NCI-H1105 (cell line): ENCODE measurements around the gene DPP7.
"Not testable (repeated sequence)": the region's sequence is repeated elsewhere in the genome, so short reads cannot be mapped to it uniquely, and the experiment has no call there.

Experiments
- DNase-seq: peaks from one replicate; lab custom pipeline; 2025; lab: John Stamatoyannopoulos, UW

The DPP7 gene

DNA sequence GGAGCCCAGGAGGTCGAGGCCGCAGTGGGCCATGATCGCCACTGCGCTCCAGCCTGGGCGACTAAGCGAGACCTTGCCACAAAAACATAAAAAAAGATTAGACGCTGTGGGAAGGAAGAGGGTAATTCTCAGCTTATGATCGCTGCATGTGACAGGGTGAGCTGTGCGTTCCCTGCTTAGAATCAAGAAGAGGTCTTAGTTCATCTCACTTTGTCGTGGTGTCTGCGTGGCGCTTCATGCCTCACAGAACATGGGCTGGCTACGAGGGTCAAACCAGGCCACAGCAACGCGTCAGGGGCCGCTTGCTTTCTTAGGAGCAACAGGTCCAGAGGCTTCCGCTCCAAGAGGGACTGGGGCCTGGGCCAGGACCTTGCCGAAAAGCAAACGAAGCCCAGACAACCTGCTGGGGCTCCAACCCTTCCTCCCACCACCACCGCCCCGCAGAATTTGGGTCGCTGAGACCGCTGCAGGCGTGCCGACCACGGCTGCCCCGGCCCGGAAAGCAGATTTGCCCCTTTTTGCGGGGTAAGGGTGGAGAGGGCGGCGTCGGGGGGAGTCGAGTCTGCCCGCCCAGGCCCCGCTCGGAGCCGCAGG, 14.4 kb upstream of the DPP7 start:
- no peak for DNase-seq

DNA sequence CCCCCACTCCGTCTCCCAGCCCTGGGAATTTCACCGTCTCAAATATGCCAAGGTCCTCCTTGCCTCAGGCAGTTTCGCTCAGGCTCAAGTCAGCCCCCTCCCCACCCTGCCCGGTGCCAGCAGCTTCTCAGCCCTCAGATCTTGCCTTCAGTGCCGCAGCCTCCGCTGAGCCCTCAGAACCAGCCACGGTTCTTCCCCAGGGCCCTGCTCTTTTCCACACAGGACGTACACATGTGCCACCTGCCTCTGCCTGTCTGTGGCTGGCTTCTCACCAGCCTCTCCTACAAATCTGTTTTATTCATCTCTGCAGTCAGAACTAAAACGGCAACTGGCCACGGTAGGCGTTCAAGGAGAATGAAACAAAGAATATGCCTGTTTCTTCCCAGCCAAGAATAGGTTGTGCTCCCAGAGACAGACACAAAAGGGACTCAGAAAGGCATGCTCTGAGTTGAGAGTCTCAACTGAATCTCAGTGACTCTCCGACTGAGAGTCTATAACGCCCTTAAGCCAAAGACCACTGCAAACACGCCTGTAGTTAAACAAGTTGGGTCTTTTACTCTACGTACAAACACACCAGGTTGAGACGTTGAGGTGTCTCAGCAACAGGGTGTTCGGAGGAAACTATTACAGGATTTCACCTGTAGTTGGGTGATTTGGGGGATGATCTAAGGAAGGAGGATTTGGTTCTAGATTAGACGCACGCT, 13.8 kb upstream of the DPP7 start:
- DNase-seq, result no peak

DNA sequence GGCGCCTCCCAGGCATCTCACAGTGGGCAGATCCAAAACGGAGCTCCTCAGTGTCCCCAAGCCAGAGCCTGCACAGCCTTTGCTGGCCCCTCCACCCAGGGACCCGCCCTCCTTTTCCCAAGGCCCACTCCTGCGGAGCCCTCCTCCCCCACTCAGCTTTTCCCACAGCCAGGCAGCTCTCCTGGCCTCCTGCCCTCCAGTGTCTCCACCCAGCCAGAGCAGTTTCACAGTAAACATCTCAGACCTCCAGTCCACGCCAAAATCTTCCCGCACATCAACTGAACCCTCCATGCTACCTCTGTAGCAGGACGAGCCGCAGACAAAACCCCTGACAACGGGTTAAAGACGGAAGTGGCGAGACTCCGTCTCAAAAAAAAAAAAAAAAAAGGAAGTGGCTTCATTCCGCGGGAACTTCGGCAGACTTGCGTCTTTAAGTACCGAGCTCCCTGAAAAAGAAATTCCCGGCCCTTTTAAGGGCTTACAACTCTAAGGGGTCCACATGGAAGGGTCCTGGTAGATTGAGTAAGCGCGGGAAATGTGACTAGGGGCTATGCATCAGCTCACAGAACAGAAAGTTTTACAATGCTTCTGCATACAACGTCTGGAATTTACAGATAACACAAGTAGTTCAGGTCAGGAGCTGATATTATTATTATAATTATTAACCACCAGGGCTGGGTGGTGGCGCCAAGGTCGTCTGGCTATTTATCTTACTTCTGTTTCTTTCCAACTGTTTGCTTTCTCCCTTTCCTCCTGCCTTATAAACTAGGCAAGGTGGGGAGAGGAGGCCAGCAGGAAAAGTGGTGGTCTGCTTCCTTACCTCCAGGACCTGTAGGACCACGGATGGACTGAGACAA, 13.0 kb upstream of the DPP7 start:
- DNase-seq, result no peak

DNA sequence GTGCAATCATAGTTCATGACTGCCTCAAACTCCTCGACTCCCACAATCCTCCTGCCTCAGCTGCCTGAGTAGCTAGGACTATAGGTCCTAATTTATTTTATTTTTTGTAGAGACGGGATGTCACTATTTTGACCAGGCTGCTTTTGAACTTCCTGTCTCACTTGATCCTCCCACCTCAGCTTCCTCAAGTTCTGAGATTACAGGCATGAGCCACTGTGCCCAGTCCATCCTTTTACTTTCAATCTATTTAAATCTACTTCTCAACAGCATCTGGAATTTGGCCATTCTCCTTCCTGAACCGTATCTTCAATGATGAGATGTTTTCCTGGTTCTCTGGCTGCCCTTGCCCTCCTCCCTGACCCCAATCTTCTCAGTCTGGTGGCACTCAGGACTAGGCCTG, 12.3 kb upstream of the DPP7 start:
- no peak for DNase-seq

DNA sequence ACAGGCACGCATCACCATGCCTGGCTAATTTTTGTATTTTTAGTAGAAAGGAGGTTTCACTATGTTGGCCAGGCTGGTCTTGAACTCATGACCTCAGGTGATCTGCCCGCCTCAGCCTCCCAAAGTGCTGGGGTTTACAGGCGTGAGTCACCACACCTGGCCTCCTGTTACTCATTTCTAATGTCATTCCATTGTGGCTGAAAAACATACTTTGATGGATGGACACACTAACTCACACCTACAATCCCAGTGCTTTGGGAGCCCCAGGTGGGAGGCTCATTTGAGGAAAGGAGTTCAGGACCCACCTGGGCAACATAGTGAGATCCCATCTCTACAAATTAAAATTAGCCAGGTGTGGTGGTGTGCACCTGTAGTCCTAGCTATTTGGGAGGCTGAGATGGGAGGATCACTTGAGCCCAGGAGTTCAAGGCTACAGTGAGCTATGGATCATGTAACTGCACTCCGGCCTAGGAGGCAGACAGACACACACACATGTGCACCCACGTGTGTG, 9.5 kb upstream of the DPP7 start:
- not testable (repeated sequence) for DNase-seq

DNA sequence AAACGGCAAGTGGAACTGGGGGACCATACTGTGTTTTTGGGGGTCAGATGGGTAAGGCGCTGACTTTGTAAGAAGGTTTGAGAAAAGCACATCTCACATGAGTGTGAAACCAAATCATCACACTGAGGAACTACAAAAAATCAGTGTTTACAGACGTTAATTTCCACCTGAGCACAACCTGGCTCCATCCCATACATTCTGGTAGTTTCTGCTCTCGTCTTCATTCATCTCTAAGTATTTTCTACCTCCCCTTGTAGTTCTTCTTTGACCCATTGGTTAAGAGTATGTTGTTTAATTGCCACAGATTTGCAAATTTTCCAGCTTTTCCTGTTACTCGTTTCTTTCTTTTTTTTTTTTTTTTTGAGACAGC, 8.9 kb upstream of the DPP7 start:
- no peak for DNase-seq

DNA sequence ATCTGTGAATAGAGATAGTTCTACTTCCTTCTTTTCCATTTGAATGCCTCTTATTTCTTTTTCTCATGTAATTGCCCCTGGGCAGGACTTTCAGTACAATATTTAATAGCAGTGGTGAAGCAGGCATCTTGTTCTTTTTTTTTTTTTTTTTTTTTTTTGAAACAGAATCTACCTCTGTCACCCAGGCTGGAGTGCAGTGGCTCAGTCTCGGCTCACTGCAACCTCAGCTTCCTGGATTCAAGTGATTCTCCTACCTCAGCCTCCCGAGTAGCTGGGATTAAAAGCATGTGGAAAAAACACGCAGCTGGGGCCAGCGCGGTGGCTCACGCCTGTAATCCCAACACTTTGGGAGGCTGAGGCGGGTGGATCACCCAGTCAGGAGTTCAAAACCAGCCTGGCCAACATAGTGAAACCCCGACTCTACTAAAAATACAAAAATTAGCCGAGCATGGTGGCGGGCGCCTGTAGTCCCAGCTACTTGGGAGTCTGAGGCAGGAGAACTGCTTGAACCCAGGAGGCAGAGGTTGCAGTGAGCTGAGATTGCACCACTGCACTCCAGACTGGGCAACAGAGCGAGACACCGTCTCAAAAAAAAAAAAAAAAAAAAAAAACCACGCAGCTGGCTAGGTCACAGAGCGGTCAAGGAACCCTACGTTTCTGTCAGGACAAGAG, 8.4 kb upstream of the DPP7 start:
- not testable (repeated sequence) for DNase-seq

DNA sequence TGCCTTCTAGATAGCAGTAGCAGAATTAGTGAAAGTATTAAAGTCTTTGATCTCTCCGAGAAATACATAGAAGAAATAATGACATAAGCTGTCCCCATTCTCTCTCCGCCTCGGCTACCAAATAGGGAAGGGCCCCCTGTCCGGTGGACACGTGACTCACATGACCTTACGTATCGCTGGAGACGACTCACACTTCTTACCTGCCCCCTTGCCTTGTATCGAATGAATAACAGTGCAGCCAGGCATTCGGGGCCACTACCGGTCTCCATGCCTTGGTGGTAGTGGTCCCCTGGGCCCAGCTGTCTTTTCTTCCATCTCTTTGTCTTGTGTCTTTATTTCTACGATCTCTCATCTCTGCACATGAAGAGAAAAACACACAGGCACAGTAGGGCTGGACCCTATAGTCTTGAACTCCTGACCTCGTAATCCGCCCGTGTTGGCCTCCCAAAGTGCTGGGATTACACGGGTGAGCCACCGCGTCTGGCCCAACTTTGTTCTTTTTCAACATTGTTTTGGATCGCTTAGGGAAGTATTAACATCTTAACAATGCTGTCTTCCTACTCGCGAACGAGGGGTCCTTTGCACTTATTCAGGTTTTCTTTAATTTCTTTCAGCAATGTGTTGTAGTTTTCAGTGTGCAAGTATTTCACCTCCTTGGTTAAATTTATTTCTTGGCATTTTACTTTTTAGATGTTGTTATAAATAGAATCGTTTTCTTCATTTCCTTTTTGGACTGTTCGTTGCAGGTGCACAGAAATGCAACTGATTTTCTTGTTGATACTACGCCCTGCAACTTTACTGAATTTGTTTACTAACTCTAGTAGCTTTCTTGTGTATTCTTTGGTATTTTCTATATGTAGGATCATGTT, 7.6 kb upstream of the DPP7 start:
- DNase-seq, result not testable (repeated sequence)

DNA sequence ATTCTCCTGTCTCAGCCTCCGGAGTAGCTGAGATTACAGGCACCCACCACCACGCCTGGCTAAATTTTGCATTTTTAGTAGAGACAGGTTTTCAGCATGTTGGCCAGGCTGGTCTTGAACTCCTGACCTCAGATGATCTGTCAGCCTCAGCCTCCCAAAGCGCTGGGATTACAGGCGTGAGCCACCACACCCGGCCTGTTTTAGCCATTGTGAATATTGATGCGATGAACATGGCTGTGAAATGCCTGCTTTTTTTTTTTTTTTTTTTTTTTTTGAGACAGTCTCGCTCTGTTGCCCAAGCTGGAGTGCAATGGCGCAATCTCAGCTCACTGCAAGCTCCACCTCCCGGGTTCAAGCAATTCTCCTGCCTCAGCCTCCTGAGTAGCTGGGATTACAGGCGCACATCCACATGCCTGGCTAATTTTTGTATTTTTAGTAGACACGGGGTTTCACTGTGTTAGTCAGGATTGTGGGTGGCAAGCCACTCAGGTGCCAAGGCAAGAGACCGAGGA, 3.6 kb upstream of the DPP7 start:
- not testable (repeated sequence) for DNase-seq

DNA sequence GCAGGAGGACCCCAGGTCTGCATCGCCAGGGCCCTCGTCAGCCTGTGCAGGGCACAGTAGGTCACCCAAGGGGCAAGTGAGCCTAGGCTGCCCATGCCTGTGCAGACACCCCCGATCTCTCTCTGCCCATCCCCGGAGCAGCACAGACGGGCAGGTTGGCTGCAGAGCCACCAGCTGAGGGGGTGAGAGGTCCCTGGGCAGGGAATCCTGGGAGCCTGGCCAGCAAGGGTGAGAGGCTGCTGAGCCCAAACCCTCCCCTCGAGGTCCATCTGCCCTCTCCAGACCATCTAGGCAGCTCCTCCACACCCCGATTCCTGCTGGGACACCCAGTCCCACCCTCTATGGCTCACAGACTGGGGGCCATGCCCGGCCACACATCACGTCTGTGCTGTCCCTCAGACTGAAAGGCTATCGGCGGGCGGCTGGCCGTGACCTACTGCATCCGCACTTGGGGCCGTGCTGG, 2.8 kb upstream of the DPP7 start:
- DNase-seq, result no peak

DNA sequence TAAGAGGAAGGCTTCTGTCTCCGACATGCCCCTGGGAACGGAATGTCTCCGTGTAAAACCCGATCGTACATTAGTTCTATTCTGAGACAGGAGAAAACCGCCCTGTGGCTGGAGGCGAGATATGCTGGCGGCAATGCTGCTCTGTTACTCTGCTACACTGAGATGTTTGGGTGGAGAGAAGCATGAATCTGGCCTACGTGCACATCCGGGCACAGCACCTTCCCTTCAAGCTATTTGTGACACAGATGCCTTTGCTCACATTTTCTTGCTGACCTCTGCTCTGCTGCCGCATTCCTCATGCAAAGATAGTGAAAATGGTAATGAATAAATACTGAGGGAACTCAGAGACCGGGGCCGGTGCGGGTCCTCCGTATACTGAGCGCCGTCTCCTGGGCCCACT, 2.2 kb upstream of the DPP7 start:
- DNase-seq, result no peak

DNA sequence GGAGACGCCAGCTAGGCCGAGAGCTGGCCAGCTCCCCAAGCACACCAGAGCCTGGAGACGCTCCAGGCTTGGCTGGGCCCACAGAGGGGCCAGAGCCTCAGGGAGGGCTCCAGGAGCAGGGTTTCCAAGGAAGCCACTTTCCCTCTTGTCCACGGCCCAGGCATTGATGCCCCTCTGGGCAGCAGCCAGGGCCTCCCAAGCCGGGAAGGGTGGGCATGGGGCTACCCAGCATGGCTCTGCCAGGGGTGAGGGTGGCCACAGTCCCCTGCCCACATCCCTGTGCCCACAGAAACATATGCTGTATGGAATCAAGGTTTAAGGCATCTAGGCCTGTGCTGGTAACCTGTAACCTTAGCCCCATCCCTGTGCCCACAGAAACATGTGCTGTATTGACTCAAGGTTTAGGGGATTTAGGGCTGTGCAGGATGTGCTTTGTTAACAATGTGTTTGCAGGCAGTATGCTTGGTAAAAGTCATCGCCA, 1.5 kb upstream of the DPP7 start:
- DNase-seq, result no peak

DNA sequence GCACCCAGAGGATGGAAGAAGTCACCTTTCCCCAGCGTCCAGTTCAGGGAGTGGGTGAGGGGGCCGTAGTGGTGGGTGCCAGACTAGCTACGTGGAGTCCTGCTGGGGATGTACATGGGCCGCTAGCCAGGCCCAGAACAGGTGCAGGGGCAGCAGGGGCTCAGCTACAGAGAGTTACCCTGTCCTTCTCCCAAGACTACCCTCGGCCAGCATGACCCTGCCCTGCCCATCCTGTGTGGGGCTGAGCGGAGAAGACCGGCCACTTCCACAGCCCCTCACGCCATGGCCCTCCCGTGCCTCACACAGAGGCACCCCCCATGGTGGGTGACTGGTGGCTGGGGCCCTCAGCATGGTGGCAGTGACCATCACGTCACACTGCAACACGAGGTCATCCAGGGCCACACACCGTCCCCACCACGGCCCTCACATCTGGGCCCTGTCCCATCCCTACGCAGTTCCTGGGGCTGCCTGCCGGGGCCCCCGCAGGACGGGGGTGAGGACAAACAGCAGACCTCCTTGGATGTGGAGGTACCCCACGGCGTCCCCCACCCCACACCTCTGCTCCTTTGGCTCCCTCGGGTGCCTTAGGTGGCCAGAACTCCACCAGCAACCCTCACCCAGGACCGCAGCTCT, 977 bp upstream of the DPP7 start:
- no peak for DNase-seq

DNA sequence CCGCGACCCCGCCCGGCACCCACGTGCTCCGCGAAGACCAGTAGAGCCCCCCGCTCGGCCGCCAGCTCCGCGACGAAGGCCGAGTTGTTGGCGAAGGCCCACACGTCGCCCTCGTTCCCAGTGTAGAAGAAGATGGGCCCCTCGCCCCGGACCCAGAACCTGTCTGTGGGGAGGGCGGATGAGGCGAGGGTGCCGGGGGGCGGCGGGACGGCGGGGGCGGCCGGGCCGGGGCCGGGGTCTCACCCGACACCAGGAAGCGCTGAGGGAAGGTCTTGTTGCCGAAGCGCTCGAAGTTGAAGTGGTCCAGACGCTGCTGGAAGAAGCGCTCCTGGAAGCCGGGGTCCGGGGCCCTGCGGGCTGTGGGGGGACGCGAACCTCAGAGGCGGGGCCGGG, 317 bp downstream of the DPP7 start:
- DNase-seq, result no peak

DNA sequence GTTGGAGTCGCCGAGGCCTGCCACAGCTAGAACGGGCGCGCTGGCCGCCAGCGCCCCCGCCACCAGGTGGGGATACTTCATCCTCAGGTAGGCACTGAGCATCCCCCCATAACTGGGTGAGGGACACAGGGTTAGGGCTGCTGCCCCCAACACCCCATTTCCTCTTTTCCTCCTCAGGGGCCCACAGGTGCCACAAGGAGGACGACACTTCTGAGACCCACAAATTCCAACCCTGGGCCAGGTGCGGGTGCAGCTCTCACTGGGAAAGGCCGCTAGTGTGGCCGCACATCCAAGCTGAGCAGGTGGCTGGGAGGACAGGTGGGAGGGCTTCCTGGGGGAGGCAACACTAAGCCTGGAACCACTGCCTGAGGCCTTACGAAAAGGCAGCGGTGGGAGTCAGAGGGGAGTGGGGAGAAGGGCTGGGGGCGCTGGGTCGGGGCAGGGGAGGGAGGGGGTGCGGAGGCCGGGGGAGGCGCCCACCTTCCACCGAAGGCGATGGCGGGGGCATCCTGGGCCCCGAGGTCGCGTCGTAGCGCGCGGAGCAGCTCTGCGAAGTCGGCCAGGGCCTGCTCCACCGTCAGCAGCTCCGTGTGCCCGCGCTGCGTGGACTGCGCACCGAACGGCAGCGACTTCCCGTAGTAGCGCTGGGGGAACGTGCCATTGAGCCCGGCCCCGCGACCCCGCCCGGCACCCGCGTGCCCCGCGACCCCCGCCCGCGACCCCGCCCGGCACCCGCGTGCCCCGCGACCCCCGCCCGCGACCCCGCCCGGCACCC, 961 bp downstream of the DPP7 start:
- no peak for DNase-seq

DNA sequence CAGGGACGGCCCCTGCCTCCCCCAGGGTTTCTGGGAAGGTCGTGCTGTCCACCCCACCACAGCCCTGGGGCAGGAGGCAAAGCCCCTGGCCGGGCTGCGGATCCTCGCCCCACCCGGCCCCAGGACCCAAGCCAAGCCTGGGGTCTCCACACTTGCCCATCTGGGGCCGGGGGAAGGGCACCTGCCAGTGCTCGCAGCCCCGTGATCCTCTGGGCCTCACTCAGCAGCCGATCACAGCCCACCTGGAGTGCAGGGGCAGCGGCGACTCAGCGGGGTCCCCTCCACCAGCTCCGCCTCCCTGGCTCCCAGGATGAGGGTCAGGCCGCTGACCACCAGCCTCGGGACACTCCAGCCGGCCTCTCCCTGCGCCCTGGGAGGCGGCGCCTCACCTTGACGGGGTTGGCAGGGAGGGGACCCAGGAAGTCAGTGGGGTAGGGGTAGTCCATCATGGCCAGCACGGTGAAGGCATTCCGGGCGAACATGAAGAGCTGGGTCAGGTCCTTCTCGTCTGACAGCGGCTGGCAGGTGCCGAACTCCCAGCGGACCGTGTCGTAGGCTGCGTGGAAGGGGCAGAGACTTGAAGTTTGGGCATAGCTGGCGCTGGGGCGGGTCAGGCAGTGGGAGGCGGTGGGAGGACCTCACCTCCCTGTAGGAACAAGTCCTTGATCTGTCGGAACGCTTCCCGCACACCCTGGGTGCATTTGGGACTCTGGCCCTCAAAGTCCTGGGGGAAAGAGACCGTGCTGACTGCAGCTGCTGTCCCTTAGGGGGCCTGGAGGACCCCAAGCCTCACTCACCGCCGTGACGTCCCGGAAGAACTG, 1.8 kb downstream of the DPP7 start:
- no peak for DNase-seq

DNA sequence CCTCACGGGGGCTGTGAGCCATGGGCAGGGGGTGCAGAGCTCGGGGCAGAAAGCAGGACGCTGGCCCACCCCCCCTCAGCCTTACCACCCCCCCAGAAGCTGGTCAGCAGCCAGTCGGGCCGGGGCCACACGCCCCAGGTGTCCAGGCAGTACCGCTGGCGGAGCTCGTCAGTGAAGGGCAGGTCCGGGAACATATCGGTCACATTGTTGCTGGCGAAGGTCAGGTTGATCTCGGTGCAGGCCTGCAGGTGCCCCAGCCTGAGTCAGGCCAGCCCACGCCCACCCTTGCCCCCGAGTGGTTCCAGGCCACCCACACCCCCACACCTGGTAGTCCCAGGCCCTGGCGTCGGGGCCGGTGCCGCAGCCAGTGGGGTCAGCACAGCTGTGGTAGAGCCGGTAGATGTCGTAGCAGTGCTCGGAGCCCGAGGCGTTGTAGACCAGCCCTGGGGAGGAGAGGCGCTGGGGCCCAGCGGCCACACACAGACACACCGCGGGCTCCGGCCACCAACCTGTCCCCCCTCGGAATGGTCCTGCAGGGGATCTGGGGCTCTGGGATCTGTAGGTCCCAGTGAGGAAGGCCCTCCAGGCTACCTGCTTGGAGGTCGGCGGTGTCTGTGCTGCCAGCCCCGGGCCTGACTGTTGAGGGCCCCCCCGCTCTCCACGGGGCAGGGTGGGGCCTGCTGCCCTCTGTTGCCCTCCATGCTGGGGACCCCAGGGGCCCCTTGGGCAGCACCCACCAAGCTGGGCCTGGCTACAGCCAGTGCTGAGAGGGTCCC, 2.6 kb downstream of the DPP7 start:
- no peak for DNase-seq
